DND-41 (cell line): ENCODE data around the gene ZNF100.

Source experiments
- EZH2 ChIP-seq: IDR thresholded peaks from 3 replicates; pipeline ENCODE4 v1.6.1; 2012; ENCODE audit warnings: borderline replicate concordance, low read depth, mild to moderate bottlenecking, moderate library complexity, low read length, inconsistent platforms; ENCODE audit not compliant: severe bottlenecking
- TF ChIP-seq, protein P1 (sequence below): IDR thresholded peaks from 2 replicates; pipeline ENCODE4 v1.5.1; 2012; ENCODE audit warnings: borderline replicate concordance, low read length, moderate library complexity, mild to moderate bottlenecking; ENCODE audit not compliant: poor library complexity, severe bottlenecking; ENCODE audit errors: extremely low read depth

DNA sequence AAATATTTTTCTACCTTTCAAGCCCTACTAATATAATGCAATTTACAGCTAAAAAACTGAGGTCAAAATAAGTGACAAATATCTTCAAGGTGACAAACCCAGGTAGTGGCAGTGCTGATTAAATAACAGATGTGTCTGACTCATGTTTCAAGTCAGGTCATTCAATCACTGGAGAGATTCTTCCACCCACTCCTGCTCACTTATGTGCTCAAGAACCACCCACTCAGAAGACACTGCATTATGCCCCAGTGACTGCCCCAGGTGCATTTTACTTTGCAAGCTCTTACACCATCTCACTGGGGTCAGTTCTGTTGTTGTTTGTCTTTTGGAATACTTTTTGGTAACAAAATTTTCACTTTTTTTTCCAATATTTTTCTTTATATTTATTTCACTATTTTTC lies 2.2 kb downstream of the ZNF100 start:
- TF ChIP-seq EZH2: no peak
- TF ChIP-seq, protein P1, sequence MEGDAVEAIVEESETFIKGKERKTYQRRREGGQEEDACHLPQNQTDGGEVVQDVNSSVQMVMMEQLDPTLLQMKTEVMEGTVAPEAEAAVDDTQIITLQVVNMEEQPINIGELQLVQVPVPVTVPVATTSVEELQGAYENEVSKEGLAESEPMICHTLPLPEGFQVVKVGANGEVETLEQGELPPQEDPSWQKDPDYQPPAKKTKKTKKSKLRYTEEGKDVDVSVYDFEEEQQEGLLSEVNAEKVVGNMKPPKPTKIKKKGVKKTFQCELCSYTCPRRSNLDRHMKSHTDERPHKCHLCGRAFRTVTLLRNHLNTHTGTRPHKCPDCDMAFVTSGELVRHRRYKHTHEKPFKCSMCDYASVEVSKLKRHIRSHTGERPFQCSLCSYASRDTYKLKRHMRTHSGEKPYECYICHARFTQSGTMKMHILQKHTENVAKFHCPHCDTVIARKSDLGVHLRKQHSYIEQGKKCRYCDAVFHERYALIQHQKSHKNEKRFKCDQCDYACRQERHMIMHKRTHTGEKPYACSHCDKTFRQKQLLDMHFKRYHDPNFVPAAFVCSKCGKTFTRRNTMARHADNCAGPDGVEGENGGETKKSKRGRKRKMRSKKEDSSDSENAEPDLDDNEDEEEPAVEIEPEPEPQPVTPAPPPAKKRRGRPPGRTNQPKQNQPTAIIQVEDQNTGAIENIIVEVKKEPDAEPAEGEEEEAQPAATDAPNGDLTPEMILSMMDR: no peak
